Cardiac muscle cell (in vitro differentiated cells and primary cell): ENCODE data around the gene DAB2IP. TPM values are rescaled to one million over a fixed set of nuclear protein-coding genes. Genes with fewer than 3 reads are reported as not detected.
A peak's percentile ranks its signal among the peaks of the same experiment; 100 is the strongest.

Experiments used
- DNase-seq, 2 donors: peaks; one replicate each; pipeline versions ENCODE4 v3.0.0 to v3.0.0-alpha.2; 2010 to 2017; ENCODE audit warnings: low read depth in 1 of 2, low spot score in 1 of 2
- H3K27ac ChIP-seq: fragments of 200-600 bp; sonication (generic); 2 replicates; pipeline ENCODE4 v1.5.1; 2016
- H3K27me3 ChIP-seq: fragments of 200-600 bp; sonication (generic); 2 replicates; pipeline ENCODE4 v1.6.0; 2016; ENCODE audit warnings: control low read depth
- H3K36me3 ChIP-seq: fragments of 200-600 bp; sonication (generic); 2 replicates; pipeline ENCODE4 v1.5.1; 2016; ENCODE audit warnings: control low read depth
- H3K4me1 ChIP-seq: fragments of 200-600 bp; sonication (generic); 2 replicates; pipeline ENCODE4 v1.8.1; 2017; ENCODE audit warnings: low read depth, mild to moderate bottlenecking, mixed run types
- H3K4me3 ChIP-seq: fragments of 200-600 bp; sonication (generic); 2 replicates; pipeline ENCODE4 v1.5.1; 2016; ENCODE audit warnings: mild to moderate bottlenecking
- H3K9me3 ChIP-seq: fragments of 200-600 bp; sonication (generic); 2 replicates; pipeline ENCODE4 v1.5.1; 2017; ENCODE audit warnings: low read depth, mild to moderate bottlenecking, control low read depth
- CTCF ChIP-seq: IDR thresholded peaks from 2 replicates; pipeline ENCODE4 v1.5.1; 2012; ENCODE audit warnings: low read depth, mild to moderate bottlenecking, low read length
- polyA plus RNA-seq: library from polyadenylated mRNA; unstranded; fragments of >200 nt; fragmentation: Nextera tagmentation; extraction: Ambion mirVana; gene quantifications from 2 replicates; pipeline ENCODE4 v1.2.1, GENCODE V29; 2016
- total RNA-seq: library from RNA; depleted of rRNA; stranded (reverse); fragments of >200 nt; gene quantifications from 2 replicates; pipeline ENCODE4 v1.2.3, GENCODE V29; 2016

DAB2IP gene
- total and polyA plus RNA-seq, 2 experiments from 2014 or later = 25.7 to 105 TPM

GRCh38 chr9:121746866-121747265, 95.4 kb downstream of the DAB2IP start:
- Histone ChIP-seq H3K9me3 (no peaks in the 10 kb centered on the region), H3K4me1 (peaks cover 28% of the 10 kb centered on the region), H3K27ac (no peak overlapping the region), H3K4me3 (no peak overlapping the region), H3K27me3 (no peaks in the 10 kb centered on the region), H3K36me3 (no peaks in the 10 kb centered on the region)
- DNase-seq = no peak
- no peak for TF ChIP-seq CTCF

- H3K4me3 ChIP-seq = no peak overlapping the region
- DNase-seq = no peak
- no peaks in the 10 kb centered on the region for H3K36me3 ChIP-seq
- no peak for TF ChIP-seq CTCF
- H3K27ac ChIP-seq = peak overlapping the region; percentile 46
- no peaks in the 10 kb centered on the region for H3K27me3 ChIP-seq
- peaks cover 24% of the 10 kb centered on the region for H3K4me1 ChIP-seq
- no peaks in the 10 kb centered on the region for H3K9me3 ChIP-seq
Measured at GRCh38 chr9:121748074-121748473, 96.6 kb downstream of the DAB2IP start.

- Histone ChIP-seq H3K4me3 (no peak overlapping the region), H3K4me1 (peaks cover 19% of the 10 kb centered on the region), H3K27ac (peak overlapping the region; percentile 46), H3K36me3 (no peaks in the 10 kb centered on the region), H3K9me3 (no peaks in the 10 kb centered on the region), H3K27me3 (no peaks in the 10 kb centered on the region)
- DNase-seq = no peak
- no peak for TF ChIP-seq CTCF
Measured at GRCh38 chr9:121748727-121749423, 97.4 kb downstream of the DAB2IP start.

- Histone ChIP-seq H3K27me3 (no peaks in the 10 kb centered on the region), H3K4me3 (no peak overlapping the region), H3K36me3 (no peaks in the 10 kb centered on the region), H3K4me1 (peaks cover 13% of the 10 kb centered on the region), H3K9me3 (no peaks in the 10 kb centered on the region), H3K27ac (peak overlapping the region; percentile 46)
- no peak for TF ChIP-seq CTCF
- no peak for DNase-seq
Measured at GRCh38 chr9:121749614-121750013, 98.2 kb downstream of the DAB2IP start.

- no peak for TF ChIP-seq CTCF
- DNase-seq = no peak
- Histone ChIP-seq H3K36me3 (no peaks in the 10 kb centered on the region), H3K27ac (peak overlapping the region; percentile 25), H3K9me3 (no peaks in the 10 kb centered on the region), H3K4me1 (peaks cover 7% of the 10 kb centered on the region), H3K4me3 (no peak overlapping the region), H3K27me3 (no peaks in the 10 kb centered on the region)
Measured at GRCh38 chr9:121750259-121750714, 98.9 kb downstream of the DAB2IP start.
